Mesothelial cell of epicardium (in vitro differentiated cells): ENCODE results near the gene ZNF300. TPM values are rescaled to one million over a fixed set of nuclear protein-coding genes. Genes with fewer than 3 reads are reported as not detected.
A peak's percentile ranks its signal among the peaks of the same experiment; 100 is the strongest.

Source experiments
- DNase-seq, 2 experiments: peaks; one replicate each; pipeline ENCODE4 v3.0.0; 2021; ENCODE audit warnings: low spot score in 2 of 2; ENCODE audit not compliant: unreplicated experiment in 2 of 2
- H3K27ac Mint-ChIP-seq: 2 replicates; pipeline ENCODE4 v1.8.0; 2021; ENCODE audit warnings: mixed read lengths
- H3K27me3 Mint-ChIP-seq: 2 replicates; pipeline ENCODE4 v1.8.0; 2021; ENCODE audit warnings: low read depth, mixed read lengths
- H3K36me3 Mint-ChIP-seq: 2 replicates; pipeline ENCODE4 v1.8.0; 2021; ENCODE audit warnings: mixed read lengths
- H3K4me1 Mint-ChIP-seq: 2 replicates; pipeline ENCODE4 v1.8.0; 2021; ENCODE audit warnings: mixed read lengths
- H3K4me3 Mint-ChIP-seq: 2 replicates; pipeline ENCODE4 v1.8.0; 2021; ENCODE audit warnings: mild to moderate bottlenecking, moderate library complexity, mixed read lengths
- H3K9me3 Mint-ChIP-seq: 2 replicates; pipeline ENCODE4 v1.8.0; 2021; ENCODE audit warnings: mixed read lengths
- CTCF ChIP-seq: fragments of 200-600 bp; sonication (generic); IDR thresholded peaks from one replicate; pipeline ENCODE4 v1.5.0; 2021; ENCODE audit warnings: antibody characterized with exemption; ENCODE audit not compliant: unreplicated experiment
- total RNA-seq: library from RNA; stranded (reverse); gene quantifications from 3 replicates; pipeline ENCODE4 v1.2.1, GENCODE V29; 2021

ZNF300 gene
- total RNA-seq, result 14.0 to 15.6 TPM (median 14.6 TPM) in 3 replicates

GRCh38 chr5:150904479-150905311, at the start of gene ZNF300:
Gene ZNF300, minus strand, starts transcription at chr5:150904980. Its CDS starts 1,825 bp downstream, at chr5:150903155.
- H3K27ac Mint-ChIP-seq, result peak within 1 kb of the TSS; percentile 99
- H3K9me3 Mint-ChIP-seq, result peaks cover 68% of the 10 kb centered on the region
- no peak for TF ChIP-seq CTCF
- H3K36me3 Mint-ChIP-seq, result peaks cover 44% of the 10 kb centered on the region
- peaks cover 13% of the 10 kb centered on the region for H3K4me1 Mint-ChIP-seq
- H3K4me3 Mint-ChIP-seq, result peak within 1 kb of the TSS; percentile 86
- peak; percentile 57 to 78 for DNase-seq
- H3K27me3 Mint-ChIP-seq, result no peaks in the 10 kb centered on the region

GRCh38 chr5:150948539-150948938, 43.8 kb upstream of the ZNF300 start:
- no peak overlapping the region for H3K27ac Mint-ChIP-seq
- no peaks in the 10 kb centered on the region for H3K27me3 Mint-ChIP-seq
- no peaks in the 10 kb centered on the region for H3K4me1 Mint-ChIP-seq
- no peak for TF ChIP-seq CTCF
- H3K9me3 Mint-ChIP-seq, result peaks cover 91% of the 10 kb centered on the region
- no peak for DNase-seq
- H3K4me3 Mint-ChIP-seq, result no peak overlapping the region
- H3K36me3 Mint-ChIP-seq, result peaks cover 6% of the 10 kb centered on the region

- Mint-ChIP-seq H3K9me3 (peaks cover 86% of the 10 kb centered on the region), H3K27me3 (no peaks in the 10 kb centered on the region), H3K4me3 (no peak overlapping the region), H3K4me1 (no peaks in the 10 kb centered on the region), H3K27ac (no peak overlapping the region), H3K36me3 (peaks cover 6% of the 10 kb centered on the region)
- no peak for DNase-seq
- no peak for TF ChIP-seq CTCF
Observed at GRCh38 chr5:150946351-150946905, 41.6 kb upstream of the ZNF300 start.

- no peak for DNase-seq
- Mint-ChIP-seq H3K9me3 (peaks cover 87% of the 10 kb centered on the region), H3K36me3 (peaks cover 5% of the 10 kb centered on the region), H3K4me1 (no peaks in the 10 kb centered on the region), H3K27me3 (no peaks in the 10 kb centered on the region), H3K4me3 (no peak overlapping the region), H3K27ac (no peak overlapping the region)
- TF ChIP-seq CTCF, result no peak
Observed at GRCh38 chr5:150945947-150946346, 41.2 kb upstream of the ZNF300 start.

- H3K27ac Mint-ChIP-seq, result no peak overlapping the region
- H3K27me3 Mint-ChIP-seq, result no peaks in the 10 kb centered on the region
- H3K4me3 Mint-ChIP-seq, result no peak overlapping the region
- no peaks in the 10 kb centered on the region for H3K4me1 Mint-ChIP-seq
- no peak for DNase-seq
- peaks cover under 1% of the 10 kb centered on the region for H3K36me3 Mint-ChIP-seq
- peaks cover 87% of the 10 kb centered on the region for H3K9me3 Mint-ChIP-seq
- TF ChIP-seq CTCF, result no peak
Observed at GRCh38 chr5:150945486-150945885, 40.7 kb upstream of the ZNF300 start.
